Tibial nerve (tissue), 4 donors: ENCODE results near the gene CTNNA3. TPM values are rescaled to one million over a fixed set of nuclear protein-coding genes. Genes with fewer than 3 reads are reported as not detected.
A peak's percentile ranks its signal among the peaks of the same experiment; 100 is the strongest.

Experiments used
- DNase-seq, 2 donors: peaks; one replicate each; pipeline ENCODE4 v3.0.0-alpha.2; 2019; ENCODE audit warnings: low spot score in 2 of 2
- H3K27ac ChIP-seq, 4 donors: fragments of 200-600 bp; sonication (generic) in 3 of 4; one replicate each; pipeline ENCODE4 v1.5.1; 2017 to 2019; ENCODE audit warnings: mild to moderate bottlenecking in 1 of 4
- H3K27me3 ChIP-seq, 2 donors: fragments of 200-600 bp; sonication (generic) in 1 of 2; one replicate each; pipeline versions ENCODE4 v1.5.1 to v1.6.0; 2017 to 2019
- H3K36me3 ChIP-seq, 3 donors: fragments of 200-600 bp; sonication (generic); one replicate each; pipeline ENCODE4 v1.5.1; 2018 to 2019
- H3K4me1 ChIP-seq, 4 donors: fragments of 200-600 bp; sonication (generic) in 3 of 4; one replicate each; pipeline ENCODE4 v1.5.1; 2017 to 2019
- H3K4me3 ChIP-seq, 4 donors: fragments of 200-600 bp; sonication (generic) in 3 of 4; one replicate each; pipeline ENCODE4 v1.5.1; 2017 to 2019; ENCODE audit warnings: mild to moderate bottlenecking in 1 of 4, moderate library complexity in 1 of 4
- H3K9me3 ChIP-seq, 4 donors: fragments of 200-600 bp; sonication (generic) in 3 of 4; one replicate each; pipeline ENCODE4 v1.5.1; 2017 to 2019
- EP300 ChIP-seq, 2 donors: sonication (generic); formaldehyde crosslinking; IDR thresholded peaks; one replicate each; pipeline ENCODE4 v1.6.1; 2017; ENCODE audit warnings: antibody characterized with exemption in 2 of 2, mild to moderate bottlenecking in 1 of 2
- POLR2A ChIP-seq, 2 donors: fragments of 450-650 bp; IDR thresholded peaks; one replicate each; pipeline ENCODE4 v1.6.1; 2017; ENCODE audit warnings: antibody characterized with exemption in 2 of 2, mild to moderate bottlenecking in 2 of 2, moderate library complexity in 2 of 2
- WGBS, 2 donors: methylation state at CpG; one replicate each; pipeline ENCODE4 v1.1.5; 2018; 5-methylcytosine and 5-hydroxymethylcytosine counted together
- total RNA-seq, 4 donors: library from RNA; depleted of rRNA; stranded (reverse); fragments of >200 nt; gene quantifications; one replicate each; pipeline ENCODE4 v1.1.0, GENCODE V29; 2016
- TF ChIP-seq, protein P1 (sequence below), 5 experiments: fragments of 200-600 bp in 3 of 5; fragments of 450-650 bp in 2 of 5; sonication (generic) in 3 of 5; IDR thresholded peaks; one replicate each; pipeline ENCODE4 v1.5.1; 2016 to 2019; ENCODE audit warnings: antibody characterized with exemption in 5 of 5, mild to moderate bottlenecking in 3 of 5, moderate library complexity in 2 of 5

Gene CTNNA3
- total RNA-seq, 4 donors from 2014 or later, result 15.9 to 36.1 (median 23.1) TPM

DNA sequence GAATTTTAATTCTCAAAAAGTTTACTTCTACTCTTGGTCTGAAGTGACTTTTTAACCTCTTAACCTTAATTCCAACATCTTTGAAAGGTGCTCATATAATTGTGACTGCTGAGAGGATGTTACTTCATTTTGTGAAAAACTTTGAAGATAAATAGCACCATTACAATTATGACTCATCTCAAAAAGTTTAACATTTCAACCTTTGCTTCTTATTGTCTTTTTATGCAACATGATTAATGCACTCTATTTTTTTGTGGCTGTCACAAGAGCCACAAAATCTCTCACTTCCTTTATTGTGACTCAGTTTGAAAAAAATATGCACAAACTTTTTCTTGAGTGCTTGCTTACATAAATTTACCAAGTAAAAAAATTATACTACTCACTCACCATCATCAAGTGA is 387.1 kb downstream of the CTNNA3 start:
- no peak overlapping the region for H3K27ac ChIP-seq
- TF ChIP-seq, protein P1, sequence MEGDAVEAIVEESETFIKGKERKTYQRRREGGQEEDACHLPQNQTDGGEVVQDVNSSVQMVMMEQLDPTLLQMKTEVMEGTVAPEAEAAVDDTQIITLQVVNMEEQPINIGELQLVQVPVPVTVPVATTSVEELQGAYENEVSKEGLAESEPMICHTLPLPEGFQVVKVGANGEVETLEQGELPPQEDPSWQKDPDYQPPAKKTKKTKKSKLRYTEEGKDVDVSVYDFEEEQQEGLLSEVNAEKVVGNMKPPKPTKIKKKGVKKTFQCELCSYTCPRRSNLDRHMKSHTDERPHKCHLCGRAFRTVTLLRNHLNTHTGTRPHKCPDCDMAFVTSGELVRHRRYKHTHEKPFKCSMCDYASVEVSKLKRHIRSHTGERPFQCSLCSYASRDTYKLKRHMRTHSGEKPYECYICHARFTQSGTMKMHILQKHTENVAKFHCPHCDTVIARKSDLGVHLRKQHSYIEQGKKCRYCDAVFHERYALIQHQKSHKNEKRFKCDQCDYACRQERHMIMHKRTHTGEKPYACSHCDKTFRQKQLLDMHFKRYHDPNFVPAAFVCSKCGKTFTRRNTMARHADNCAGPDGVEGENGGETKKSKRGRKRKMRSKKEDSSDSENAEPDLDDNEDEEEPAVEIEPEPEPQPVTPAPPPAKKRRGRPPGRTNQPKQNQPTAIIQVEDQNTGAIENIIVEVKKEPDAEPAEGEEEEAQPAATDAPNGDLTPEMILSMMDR (IDR thresholded peaks at IDR 0.05), result no peak
- no peak for TF ChIP-seq POLR2A (IDR thresholded peaks at IDR 0.05)
- no peak for TF ChIP-seq EP300 (IDR thresholded peaks at IDR 0.05)
- no peaks in the 10 kb centered on the region for H3K36me3 ChIP-seq
- no peaks in the 10 kb centered on the region for H3K27me3 ChIP-seq
- DNase-seq, result no peak
- H3K4me1 ChIP-seq, result no peaks in the 10 kb centered on the region
- no peaks in the 10 kb centered on the region for H3K9me3 ChIP-seq
- H3K4me3 ChIP-seq, result no peak overlapping the region

DNA sequence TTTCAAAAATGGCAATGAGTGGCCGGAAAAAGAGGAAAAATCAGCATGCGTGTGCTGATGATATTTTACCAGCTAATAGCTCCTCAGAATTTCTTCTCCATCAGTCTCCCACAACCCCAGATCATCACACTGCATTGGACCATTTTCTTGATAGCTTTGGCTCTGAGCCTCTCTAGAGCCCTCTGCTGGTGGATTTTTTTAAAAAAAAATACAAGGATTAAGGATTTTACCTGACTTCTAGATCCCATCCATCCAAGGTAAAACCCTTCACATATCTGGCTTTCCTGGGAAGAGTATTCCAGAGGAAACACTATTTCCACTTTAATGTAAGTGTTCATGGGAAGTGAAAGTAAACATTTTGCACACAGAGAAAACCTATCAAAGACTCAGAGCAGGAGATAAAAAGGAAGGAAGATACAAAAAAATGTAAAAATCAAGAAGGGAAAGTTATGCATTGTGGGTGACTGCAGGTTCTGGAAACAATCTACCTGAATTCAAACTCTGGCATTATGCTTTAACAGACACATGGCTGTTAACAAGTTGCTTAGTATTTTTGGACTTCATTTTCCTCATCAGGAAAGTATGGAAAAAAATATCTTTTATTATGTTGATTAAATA is 389.3 kb downstream of the CTNNA3 start:
- H3K27ac ChIP-seq, result no peak overlapping the region
- no peak overlapping the region for H3K4me3 ChIP-seq
- no peaks in the 10 kb centered on the region for H3K36me3 ChIP-seq
- no peaks in the 10 kb centered on the region for H3K27me3 ChIP-seq
- DNase-seq, result no peak
- WGBS, 2 donors, result 89% methylated on average over 2 of the region's 2 CpGs
- TF ChIP-seq, protein P1 (IDR thresholded peaks at IDR 0.05), result peak in 3 of 5 experiments; percentile 14 to 41 (median 19)
- TF ChIP-seq POLR2A (IDR thresholded peaks at IDR 0.05) (no peak), EP300 (IDR thresholded peaks at IDR 0.05) (no peak)
- no peaks in the 10 kb centered on the region for H3K9me3 ChIP-seq
- H3K4me1 ChIP-seq, result no peaks in the 10 kb centered on the region

- no peak for TF ChIP-seq POLR2A (IDR thresholded peaks at IDR 0.05)
- no peak for TF ChIP-seq EP300 (IDR thresholded peaks at IDR 0.05)
- TF ChIP-seq, protein P1 (IDR thresholded peaks at IDR 0.05), result no peak
- no peaks in the 10 kb centered on the region for H3K36me3 ChIP-seq
- no peak overlapping the region for H3K4me3 ChIP-seq
- 89 to 95% methylated on average over 3 of the region's 3 CpGs for WGBS, 2 donors
- no peak overlapping the region for H3K27ac ChIP-seq
- no peaks in the 10 kb centered on the region for H3K4me1 ChIP-seq
- no peaks in the 10 kb centered on the region for H3K27me3 ChIP-seq
- H3K9me3 ChIP-seq, result no peaks in the 10 kb centered on the region
- DNase-seq, result no peak
These were observed 393.3 kb downstream of the CTNNA3 start for GRCh38 chr10:67302701-67303100.

GRCh38 chr10:67299761-67300160 is 396.2 kb downstream of the CTNNA3 start:
- Histone ChIP-seq H3K27me3 (no peaks in the 10 kb centered on the region), H3K36me3 (no peaks in the 10 kb centered on the region), H3K27ac (no peak overlapping the region), H3K9me3 (no peaks in the 10 kb centered on the region), H3K4me3 (no peak overlapping the region), H3K4me1 (no peaks in the 10 kb centered on the region)
- TF ChIP-seq EP300 (IDR thresholded peaks at IDR 0.05), result no peak
- no peak for TF ChIP-seq POLR2A (IDR thresholded peaks at IDR 0.05)
- TF ChIP-seq, protein P1 (IDR thresholded peaks at IDR 0.05), result no peak
- 74 to 77% methylated on average over 1 of the region's 1 CpG for WGBS, 2 donors
- no peak for DNase-seq

DNA sequence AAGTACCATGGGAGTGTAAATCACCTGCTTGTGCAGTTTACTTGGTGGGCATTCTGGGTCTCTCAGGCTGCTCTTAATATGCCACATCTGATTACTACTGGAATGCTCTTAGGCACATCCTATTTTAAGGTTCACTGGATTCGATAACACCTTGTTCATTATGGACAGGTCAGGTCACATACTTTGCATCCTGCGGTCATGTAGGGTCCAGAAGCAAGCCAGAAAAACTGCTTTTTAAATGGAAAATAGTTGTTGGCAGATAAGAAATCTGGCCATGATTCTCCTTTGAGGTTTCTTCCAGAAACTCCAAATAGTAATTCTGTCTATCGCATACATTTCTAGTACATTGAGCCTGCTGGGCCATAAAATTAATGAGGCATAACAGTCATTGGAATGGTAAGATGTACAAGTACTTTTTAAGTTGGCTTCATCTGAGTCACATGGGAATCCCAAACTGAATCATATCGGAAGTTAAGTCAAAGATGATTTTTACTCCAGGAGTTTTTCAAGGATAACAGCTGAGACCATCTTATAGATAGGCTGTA is 398.3 kb downstream of the CTNNA3 start:
- Histone ChIP-seq H3K36me3 (no peaks in the 10 kb centered on the region), H3K4me3 (no peak overlapping the region), H3K27ac (no peak overlapping the region), H3K27me3 (no peaks in the 10 kb centered on the region), H3K4me1 (no peaks in the 10 kb centered on the region), H3K9me3 (no peaks in the 10 kb centered on the region)
- no peak for DNase-seq
- no peak for TF ChIP-seq POLR2A (IDR thresholded peaks at IDR 0.05)
- TF ChIP-seq, protein P1 (IDR thresholded peaks at IDR 0.05), result no peak
- TF ChIP-seq EP300 (IDR thresholded peaks at IDR 0.05), result no peak
- 79 to 85% methylated on average over 4 of the region's 4 CpGs for WGBS, 2 donors
